ENCODE data around the gene GAB2. TPM values are rescaled to one million over a fixed set of nuclear protein-coding genes. Genes with fewer than 3 reads are reported as not detected.

The GAB2 gene
- total RNA-seq, 1 donor from 2014 or later = 65.8 TPM

DNA sequence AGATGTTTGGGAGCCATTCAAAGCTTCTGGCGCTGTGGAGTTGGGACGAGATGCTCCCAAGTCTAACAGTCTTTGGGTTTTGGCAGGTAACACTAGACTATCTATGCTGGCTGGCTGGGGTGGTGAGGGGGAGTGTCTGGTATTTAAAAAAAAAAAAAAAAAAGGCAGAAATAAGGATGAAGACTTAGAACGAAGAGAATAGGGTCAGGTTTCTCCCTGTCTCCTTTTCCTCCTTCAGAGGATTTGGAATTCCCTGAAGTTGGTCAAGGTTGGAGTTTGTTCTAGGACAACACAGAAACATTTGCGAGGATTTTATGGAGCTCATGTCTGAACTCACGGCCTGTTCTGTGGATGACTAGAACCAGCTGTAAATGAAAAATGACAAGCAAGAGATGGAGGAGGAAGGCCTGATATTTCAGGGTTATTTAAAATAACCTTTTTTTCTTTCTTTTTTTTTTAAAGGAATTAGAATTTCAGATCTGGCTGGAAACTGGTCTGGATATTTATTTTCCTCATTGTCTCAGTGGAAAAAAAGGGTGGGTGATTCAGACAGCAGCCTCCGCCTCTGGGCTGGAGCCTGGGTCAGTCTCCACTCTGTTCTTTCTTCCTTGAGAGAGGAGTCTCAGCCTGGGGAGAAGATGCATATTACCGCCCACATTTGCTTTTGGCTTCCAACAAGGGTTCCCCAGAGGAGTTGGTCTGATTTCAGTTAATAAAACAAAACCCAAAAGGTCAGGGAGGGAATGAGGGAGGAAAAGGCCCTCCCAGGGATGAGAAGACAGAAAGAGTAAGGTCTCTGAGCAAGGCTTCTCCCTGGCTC lies 148.8 kb downstream of the GAB2 start:
- Histone ChIP-seq H3K4me1 (peaks cover 20% of the 10 kb centered on the region), H3K27me3 (no peaks in the 10 kb centered on the region), H3K4me3 (no peak overlapping the region), H3K27ac (peak overlapping the region; percentile 20), H3K36me3 (no peaks in the 10 kb centered on the region), H3K9me3 (no peaks in the 10 kb centered on the region)
- intact Hi-C loops (cut with DNase I) = no loop called here
- DNase-seq (no peak), ATAC-seq (peak; percentile 43)
- TF ChIP-seq, protein P1, sequence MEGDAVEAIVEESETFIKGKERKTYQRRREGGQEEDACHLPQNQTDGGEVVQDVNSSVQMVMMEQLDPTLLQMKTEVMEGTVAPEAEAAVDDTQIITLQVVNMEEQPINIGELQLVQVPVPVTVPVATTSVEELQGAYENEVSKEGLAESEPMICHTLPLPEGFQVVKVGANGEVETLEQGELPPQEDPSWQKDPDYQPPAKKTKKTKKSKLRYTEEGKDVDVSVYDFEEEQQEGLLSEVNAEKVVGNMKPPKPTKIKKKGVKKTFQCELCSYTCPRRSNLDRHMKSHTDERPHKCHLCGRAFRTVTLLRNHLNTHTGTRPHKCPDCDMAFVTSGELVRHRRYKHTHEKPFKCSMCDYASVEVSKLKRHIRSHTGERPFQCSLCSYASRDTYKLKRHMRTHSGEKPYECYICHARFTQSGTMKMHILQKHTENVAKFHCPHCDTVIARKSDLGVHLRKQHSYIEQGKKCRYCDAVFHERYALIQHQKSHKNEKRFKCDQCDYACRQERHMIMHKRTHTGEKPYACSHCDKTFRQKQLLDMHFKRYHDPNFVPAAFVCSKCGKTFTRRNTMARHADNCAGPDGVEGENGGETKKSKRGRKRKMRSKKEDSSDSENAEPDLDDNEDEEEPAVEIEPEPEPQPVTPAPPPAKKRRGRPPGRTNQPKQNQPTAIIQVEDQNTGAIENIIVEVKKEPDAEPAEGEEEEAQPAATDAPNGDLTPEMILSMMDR (IDR thresholded peaks at IDR 0.05) = no peak

DNA sequence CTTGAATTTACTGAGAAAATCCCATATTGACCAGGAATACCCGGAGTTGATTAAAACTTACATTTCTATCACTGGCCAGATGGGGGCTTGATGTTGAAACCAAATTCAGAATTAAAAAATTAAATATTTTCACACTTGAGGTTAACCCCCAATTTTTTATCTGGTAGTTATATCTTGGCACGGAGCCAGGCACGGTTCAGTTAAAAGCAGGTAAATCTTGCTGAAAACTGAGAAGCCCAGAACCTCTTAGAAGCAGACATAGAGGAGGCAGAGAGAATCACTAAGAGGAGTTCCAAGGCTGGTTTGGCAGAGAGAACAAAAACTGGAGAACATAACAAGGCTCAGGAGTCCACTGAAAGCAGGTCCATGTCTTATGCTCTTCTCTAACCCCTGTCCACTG lies 151.2 kb downstream of the GAB2 start:
- ATAC-seq (no peak), DNase-seq (no peak)
- intact Hi-C loops (cut with DNase I) = no loop called here
- Histone ChIP-seq H3K27me3 (no peaks in the 10 kb centered on the region), H3K4me3 (no peak overlapping the region), H3K27ac (no peak overlapping the region), H3K4me1 (peaks cover 20% of the 10 kb centered on the region), H3K9me3 (no peaks in the 10 kb centered on the region), H3K36me3 (no peaks in the 10 kb centered on the region)
- TF ChIP-seq, protein P1 (IDR thresholded peaks at IDR 0.05) = no peak

DNA sequence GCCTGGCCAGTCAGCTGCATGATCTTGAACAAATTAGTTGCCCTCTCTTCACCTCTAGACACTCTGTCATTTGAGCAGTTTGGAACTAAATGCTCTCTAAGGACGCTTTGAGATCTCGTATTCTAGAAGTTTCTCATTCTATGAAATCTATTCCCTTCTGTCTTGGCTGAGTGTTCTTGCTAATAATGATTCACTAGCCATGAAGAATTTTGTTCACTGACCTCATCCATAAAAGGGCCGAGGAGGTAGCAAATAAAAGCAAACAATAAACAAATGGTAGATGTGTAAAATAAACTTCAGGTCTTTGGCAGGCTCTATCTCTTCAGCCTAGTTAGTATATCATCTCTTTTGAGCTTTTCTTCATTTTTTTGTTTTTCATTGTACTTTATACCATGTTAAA lies 152.3 kb downstream of the GAB2 start:
- no peak overlapping the region for H3K4me3 ChIP-seq
- H3K4me1 ChIP-seq = peaks cover 20% of the 10 kb centered on the region
- no peak overlapping the region for H3K27ac ChIP-seq
- no peak for ATAC-seq
- DNase-seq = no peak
- no peaks in the 10 kb centered on the region for H3K27me3 ChIP-seq
- no peaks in the 10 kb centered on the region for H3K9me3 ChIP-seq
- H3K36me3 ChIP-seq = no peaks in the 10 kb centered on the region
- TF ChIP-seq, protein P1 (IDR thresholded peaks at IDR 0.05) = no peak
- intact Hi-C loops (cut with DNase I) = no loop called here

DNA sequence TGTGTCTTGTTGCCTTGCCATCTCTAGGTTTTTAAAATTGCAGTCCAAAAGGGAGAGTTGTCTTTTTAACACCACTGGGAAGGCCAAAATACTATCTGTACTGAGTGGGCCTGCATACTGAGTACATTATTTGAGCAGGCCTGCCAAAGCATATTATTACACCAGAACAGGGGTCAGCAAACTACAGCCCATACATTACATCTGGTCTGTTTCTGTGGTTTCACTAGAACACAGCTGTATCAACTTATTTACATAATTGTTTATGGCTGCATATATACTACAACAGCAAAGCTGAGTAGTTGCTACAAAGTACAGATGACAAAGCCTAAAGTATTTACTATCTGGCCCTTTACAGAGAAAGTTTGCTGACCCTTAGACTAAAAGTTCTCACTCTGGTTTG lies 154.9 kb downstream of the GAB2 start:
- no peak overlapping the region for H3K27ac ChIP-seq
- no peaks in the 10 kb centered on the region for H3K36me3 ChIP-seq
- H3K27me3 ChIP-seq = no peaks in the 10 kb centered on the region
- peaks cover 7% of the 10 kb centered on the region for H3K4me1 ChIP-seq
- TF ChIP-seq, protein P1 (IDR thresholded peaks at IDR 0.05) = no peak
- no peaks in the 10 kb centered on the region for H3K9me3 ChIP-seq
- intact Hi-C loops (cut with DNase I) = no loop called here
- DNase-seq (no peak), ATAC-seq (no peak)
- no peak overlapping the region for H3K4me3 ChIP-seq

DNA sequence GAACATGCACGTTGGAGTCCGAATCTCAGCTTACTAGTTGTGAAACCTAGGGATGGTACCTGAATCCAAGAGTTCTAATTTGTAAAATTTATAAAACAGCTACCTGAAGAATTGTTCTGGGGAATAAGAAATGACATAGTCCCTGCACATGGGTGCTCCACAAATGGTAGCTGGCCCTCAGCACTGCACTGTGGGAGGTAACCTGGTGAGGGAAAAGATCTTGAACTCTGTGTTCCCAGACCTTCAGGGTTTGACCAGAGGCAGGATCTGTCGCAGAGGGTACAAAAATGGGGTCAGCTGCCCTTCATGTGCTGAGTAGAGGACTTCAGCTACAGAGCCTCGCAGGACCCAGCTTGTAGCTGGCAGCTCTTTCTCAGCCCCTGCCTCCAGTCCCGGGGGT lies 155.4 kb downstream of the GAB2 start:
- TF ChIP-seq, protein P1 (IDR thresholded peaks at IDR 0.05) = no peak
- Histone ChIP-seq H3K9me3 (no peaks in the 10 kb centered on the region), H3K27ac (no peak overlapping the region), H3K36me3 (no peaks in the 10 kb centered on the region), H3K4me3 (no peak overlapping the region), H3K4me1 (peaks cover 7% of the 10 kb centered on the region), H3K27me3 (no peaks in the 10 kb centered on the region)
- intact Hi-C loops (cut with DNase I) = no loop called here
- DNase-seq = no peak
- no peak for ATAC-seq

Measured in upper lobe of right lung (tissue), 1 donor.